Adipocyte (in vitro differentiated cells): Measurements from ENCODE around the gene PDXK.

Source experiments
- DNase-seq: peaks from one replicate; pipeline ENCODE4 v3.0.0-alpha.2; 2015; ENCODE audit warnings: low read depth
- H3K27me3 ChIP-seq: replicated peaks from 2 replicates; pipeline ENCODE4 v1.7.0; 2013; ENCODE audit warnings: mild to moderate bottlenecking, low read length, moderate library complexity; ENCODE audit not compliant: control insufficient read depth, insufficient read depth
- H3K36me3 ChIP-seq: 2 replicates; pipeline ENCODE4 v1.7.0; 2013; ENCODE audit warnings: low read length, mild to moderate bottlenecking, moderate library complexity; ENCODE audit not compliant: control insufficient read depth, insufficient read depth, severe bottlenecking
- H3K4me1 ChIP-seq: 2 replicates; pipeline ENCODE4 v1.7.0; 2013; ENCODE audit warnings: mild to moderate bottlenecking, low read length, moderate library complexity; ENCODE audit not compliant: control insufficient read depth, insufficient read depth
- H3K4me3 ChIP-seq: 2 replicates; pipeline ENCODE4 v1.7.0; 2013; ENCODE audit warnings: mild to moderate bottlenecking, low read length, moderate library complexity
- H3K9ac ChIP-seq: 2 replicates; pipeline ENCODE4 v1.7.0; 2013; ENCODE audit warnings: mild to moderate bottlenecking, low read length, moderate library complexity
- H3K9me3 ChIP-seq: 2 replicates; pipeline ENCODE4 v1.7.0; 2013; ENCODE audit warnings: mild to moderate bottlenecking, low read length, moderate library complexity; ENCODE audit not compliant: control insufficient read depth

PDXK gene

DNA sequence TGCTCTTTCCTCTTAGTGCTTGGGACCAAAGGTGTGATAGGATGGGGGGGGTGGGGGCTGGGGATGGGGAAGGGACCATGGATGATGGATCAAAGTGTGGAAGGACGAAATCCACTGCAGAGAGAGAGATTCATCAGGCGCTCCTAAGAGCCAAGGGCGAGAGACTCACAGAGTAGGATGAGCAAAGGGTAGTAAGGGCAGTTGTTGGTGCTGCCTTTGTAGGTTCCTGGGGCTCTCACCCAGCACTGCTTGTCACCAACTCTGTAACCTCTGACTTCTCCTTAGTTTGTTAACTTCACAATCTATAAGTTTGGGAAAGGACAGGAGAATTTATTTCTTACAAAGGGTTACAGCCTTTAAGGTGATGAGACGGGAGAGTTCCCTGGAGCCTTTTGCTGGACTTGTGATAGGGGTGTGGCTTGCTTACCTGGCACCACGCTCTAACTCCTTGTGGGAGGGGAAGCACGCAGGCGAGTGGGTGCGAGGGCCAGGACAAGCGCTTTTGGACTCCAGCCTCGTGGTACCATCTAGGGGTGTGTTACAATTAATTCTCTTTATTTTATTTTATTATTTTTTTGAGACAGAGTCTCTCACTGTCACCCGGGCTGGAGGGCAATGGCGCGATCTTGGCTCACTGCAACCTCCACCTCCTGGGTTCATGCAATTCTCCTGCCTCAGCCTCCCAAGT is 1.6 kb upstream of the PDXK start:
- Histone ChIP-seq H3K36me3 (peaks cover under 1% of the 10 kb centered on the region), H3K27me3 (no peaks in the 10 kb centered on the region), H3K4me3 (no peak overlapping the region), H3K9ac (no peak overlapping the region), H3K9me3 (no peaks in the 10 kb centered on the region), H3K4me1 (peaks cover 31% of the 10 kb centered on the region)
- no peak for DNase-seq

DNA sequence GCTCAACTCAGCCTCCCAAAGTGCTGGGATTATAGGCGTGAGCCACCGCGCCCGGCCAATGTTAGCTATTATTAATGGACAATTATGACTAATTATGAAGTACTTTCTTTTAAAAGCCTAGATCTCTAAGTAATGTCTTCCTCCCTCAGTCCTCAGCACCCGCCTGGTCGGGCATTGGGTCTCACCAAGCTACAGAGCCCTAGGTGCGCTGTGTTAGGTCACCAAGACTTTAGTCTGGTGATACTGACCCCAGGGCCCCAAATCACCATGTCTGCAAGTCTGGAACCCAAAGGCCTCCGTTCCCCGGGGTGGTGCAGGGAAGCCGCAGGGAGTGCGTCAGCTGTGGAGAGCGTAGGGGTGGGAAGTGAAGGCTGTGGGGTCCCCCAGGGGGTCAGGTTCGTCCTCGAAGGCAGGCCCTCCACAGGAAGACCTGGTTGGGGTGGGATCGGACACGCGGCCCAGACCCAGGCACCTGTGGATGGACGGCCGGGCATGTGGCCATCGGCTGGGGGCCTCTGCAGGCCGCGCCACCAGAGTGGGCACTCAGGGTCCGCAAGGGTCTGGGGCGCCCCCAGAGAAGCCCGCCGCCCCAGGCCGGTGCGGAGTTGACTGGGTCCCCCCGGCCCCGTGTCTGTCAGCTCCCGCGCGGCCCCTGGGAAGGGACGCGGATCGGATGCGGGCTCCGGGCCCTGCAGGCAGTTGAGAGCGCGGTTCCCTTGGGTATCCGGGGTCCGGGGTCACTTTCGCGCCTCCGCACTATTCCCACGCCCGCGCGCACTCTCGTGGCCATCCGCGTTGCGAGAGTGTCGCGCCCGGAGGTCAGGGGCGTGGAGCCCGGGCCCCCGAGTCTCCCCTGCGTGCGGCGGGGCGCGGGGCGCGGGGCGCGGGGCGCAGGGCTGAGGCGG is 710 bp upstream of the PDXK start:
- Histone ChIP-seq H3K4me1 (peaks cover 22% of the 10 kb centered on the region), H3K27me3 (no peaks in the 10 kb centered on the region), H3K9ac (peak overlapping the region; percentile 76), H3K36me3 (peaks cover 4% of the 10 kb centered on the region), H3K4me3 (peak overlapping the region; percentile 97), H3K9me3 (no peaks in the 10 kb centered on the region)
- no peak for DNase-seq

DNA sequence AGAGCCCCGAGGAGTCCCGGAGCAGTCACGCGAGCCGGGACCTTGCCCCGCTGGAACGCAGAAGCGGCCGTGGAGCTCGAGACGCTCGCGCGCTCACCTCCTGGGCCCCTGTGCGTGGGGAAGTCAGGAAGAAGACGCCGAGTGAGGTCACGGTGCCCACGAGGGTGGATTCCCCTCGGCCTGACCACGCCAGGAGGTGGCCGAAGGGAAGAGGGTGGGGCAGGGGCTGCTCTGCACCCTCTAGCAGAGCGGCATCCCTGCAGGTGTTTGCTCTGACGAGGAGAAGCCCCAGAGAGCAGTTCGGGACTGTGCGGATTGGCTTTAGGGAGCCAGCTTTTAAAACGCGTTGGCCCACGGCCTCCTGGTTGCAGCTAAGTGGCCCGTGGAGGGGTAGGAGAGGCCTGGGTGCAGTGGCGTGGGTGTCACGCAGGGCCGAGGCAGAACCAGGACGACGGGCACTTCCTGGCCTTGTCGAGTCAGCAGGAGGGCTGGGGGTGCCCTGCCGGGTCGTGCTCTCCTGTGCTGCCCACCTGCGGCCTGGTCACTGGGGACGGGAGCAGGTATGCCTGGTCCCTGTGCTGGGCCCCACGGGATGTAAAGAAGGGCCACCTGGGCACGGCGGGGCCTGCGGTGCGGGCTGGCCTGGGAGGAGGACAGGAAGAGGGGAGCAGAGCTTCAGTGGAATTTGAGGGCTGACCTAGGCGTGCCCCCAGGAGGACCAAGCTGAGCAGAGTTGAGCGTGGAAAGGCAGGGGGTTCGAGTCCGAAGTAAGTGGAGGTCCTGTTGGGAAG is 1.0 kb downstream of the PDXK start:
- peaks cover 22% of the 10 kb centered on the region for H3K4me1 ChIP-seq
- DNase-seq = peak; percentile 64

DNA sequence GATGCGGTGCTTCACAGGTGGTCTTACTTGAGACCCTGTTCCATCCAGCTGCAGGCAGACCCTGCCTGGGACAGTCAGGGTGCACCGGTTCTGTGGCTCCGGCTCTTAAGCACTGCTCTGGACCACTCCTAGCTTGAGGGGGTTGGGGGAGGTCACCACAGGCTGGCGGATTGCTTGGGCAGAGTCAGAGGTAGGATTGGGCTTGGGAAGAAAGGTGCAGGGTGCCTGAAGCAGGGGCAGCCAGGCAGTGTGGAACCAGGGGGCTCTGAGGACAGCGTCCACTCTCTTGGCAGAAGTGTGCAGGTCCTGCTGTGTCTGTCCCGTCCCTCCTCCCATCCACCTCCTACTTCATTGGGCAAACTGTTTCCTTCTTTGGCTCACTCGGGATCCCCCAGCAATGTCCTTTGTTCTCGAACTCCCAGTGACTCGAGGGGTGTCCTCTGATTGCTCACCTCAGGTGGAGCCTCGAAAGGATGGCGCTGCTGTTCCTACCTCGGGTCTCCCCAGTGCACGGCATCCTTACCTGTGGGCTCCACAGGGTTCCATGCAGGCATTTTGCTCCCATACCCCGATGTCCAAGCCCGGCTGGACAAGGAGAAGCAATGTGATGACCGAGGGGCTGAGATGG is 1.7 kb downstream of the PDXK start:
- H3K9me3 ChIP-seq = no peaks in the 10 kb centered on the region

More for the DNA sequence above, 1.0 kb downstream of the PDXK start:
- peak overlapping the region; percentile 96 for H3K9ac ChIP-seq
- H3K9me3 ChIP-seq = no peaks in the 10 kb centered on the region
- no peaks in the 10 kb centered on the region for H3K27me3 ChIP-seq
- H3K4me3 ChIP-seq = peak overlapping the region; percentile 97
- peaks cover 19% of the 10 kb centered on the region for H3K36me3 ChIP-seq

DNA sequence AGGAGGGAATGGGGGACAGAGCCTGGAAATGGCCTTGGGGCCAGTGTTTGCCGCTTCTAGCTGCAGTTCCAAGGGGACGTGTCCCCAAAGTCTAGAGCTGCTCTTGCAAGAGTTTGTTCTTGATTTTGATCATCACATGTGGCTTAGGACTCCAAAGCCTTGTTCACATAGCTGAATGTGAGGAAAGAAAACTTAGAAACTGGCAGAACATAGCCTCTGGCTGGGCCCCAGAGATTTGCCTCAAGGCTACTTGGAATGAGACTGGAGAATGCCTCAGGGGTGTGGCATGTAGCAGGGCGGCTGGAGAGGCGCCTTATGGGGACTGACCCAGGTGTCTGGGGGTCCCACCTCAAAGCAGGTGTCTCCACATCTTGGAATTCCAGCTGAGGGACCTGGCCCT is 2.3 kb downstream of the PDXK start:
- H3K36me3 ChIP-seq = peaks cover 19% of the 10 kb centered on the region
- peak; percentile 33 for DNase-seq
- peak overlapping the region; percentile 97 for H3K4me3 ChIP-seq

More for the DNA sequence above, 1.7 kb downstream of the PDXK start:
- H3K4me1 ChIP-seq = peaks cover 27% of the 10 kb centered on the region
- no peak for DNase-seq
- H3K9ac ChIP-seq = peak overlapping the region; percentile 96
- H3K27me3 ChIP-seq = no peaks in the 10 kb centered on the region
- peaks cover 19% of the 10 kb centered on the region for H3K36me3 ChIP-seq
- peak overlapping the region; percentile 97 for H3K4me3 ChIP-seq

DNA sequence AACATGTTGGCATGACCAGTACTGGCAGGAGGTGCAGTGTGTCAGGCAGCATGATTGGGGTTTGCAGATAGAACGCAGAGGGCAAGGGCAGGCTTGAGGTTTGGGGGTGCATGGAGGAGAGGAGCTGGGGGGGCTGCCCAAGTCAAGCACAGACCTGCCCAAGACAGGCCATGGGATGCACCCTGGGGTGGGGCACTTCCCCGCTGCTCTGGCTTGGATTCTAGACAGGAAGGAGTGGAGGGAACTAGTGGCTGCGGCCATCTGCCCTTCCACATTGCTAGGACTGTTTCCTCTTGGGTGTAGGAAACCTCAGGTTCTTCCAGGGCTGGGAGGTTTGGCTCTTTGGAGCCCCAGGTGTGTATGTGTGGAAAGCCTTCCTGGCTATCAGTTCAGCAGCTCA is 3.0 kb downstream of the PDXK start:
- H3K27me3 ChIP-seq = no peaks in the 10 kb centered on the region
- peaks cover 19% of the 10 kb centered on the region for H3K36me3 ChIP-seq
- H3K4me3 ChIP-seq = peak overlapping the region; percentile 97
- H3K9me3 ChIP-seq = no peaks in the 10 kb centered on the region
- no peak overlapping the region for H3K9ac ChIP-seq
- H3K4me1 ChIP-seq = peaks cover 40% of the 10 kb centered on the region
- DNase-seq = no peak

More for the DNA sequence above, 2.3 kb downstream of the PDXK start:
- Histone ChIP-seq H3K9me3 (no peaks in the 10 kb centered on the region), H3K27me3 (no peaks in the 10 kb centered on the region), H3K9ac (peak overlapping the region; percentile 96), H3K4me1 (peaks cover 33% of the 10 kb centered on the region)

DNA sequence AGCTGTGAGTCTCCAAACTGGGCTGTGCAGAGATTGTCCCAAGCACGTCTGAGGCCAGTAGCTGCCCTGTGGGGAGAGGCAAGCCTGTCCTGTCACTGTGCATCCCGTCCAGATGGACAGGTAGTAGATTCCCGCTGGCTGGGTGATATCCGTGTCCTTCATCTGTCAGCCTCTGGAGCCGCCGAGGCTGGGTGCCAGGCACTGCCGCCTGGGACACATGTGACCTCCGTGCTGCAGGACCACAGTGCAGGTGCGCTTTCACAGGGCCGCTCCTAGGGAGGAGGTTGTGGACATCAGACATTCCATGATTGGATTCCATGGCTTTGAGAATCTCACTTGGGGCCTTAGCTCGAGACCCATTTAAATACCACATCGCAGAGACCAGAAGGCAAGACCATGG is 4.7 kb downstream of the PDXK start:
- H3K36me3 ChIP-seq = peaks cover 19% of the 10 kb centered on the region
- H3K4me3 ChIP-seq = no peak overlapping the region
- no peak overlapping the region for H3K9ac ChIP-seq
- peaks cover 55% of the 10 kb centered on the region for H3K4me1 ChIP-seq
- no peaks in the 10 kb centered on the region for H3K27me3 ChIP-seq
- H3K9me3 ChIP-seq = no peaks in the 10 kb centered on the region
- no peak for DNase-seq

DNA sequence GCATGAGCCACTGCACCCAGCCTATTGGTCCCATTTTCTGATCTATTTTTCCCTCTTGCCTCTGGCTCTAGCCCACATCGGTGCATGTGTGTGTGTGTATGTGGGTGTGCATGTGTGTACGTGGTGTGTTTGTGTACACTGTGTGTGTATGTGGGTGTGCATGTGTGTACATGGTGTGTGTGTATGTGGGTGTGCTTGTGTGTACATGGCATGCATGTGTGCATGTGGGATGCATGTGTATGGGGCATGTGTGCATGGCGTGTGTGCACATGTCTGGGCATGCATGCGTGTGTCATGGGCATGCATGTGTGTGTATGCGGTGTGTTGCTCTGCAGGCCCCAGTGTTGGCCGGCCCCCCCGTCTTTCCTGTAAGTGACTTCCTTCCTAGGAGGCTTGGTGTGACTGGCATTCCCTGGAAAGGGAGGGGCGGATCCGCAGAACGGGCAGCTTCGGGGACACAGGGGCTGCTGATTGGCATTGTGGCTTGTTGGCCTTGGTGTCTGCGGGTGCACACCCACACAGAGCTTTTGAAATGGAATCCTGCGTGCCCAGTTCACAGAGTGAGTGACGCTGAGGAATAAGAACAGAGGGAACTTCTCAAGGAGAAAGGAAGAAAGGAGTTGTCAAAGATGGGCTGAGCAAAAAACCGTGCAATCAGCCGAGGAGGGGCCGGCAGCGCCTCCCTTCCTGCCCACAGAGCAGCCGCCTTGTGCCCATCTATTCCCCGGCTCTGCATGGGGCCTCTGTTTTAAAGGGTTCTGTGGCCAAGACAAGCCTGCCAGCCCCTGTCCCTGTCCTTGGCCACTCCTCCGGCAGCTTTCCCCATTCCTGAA is 8.0 kb downstream of the PDXK start:
- peaks cover 53% of the 10 kb centered on the region for H3K4me1 ChIP-seq
- DNase-seq = no peak

DNA sequence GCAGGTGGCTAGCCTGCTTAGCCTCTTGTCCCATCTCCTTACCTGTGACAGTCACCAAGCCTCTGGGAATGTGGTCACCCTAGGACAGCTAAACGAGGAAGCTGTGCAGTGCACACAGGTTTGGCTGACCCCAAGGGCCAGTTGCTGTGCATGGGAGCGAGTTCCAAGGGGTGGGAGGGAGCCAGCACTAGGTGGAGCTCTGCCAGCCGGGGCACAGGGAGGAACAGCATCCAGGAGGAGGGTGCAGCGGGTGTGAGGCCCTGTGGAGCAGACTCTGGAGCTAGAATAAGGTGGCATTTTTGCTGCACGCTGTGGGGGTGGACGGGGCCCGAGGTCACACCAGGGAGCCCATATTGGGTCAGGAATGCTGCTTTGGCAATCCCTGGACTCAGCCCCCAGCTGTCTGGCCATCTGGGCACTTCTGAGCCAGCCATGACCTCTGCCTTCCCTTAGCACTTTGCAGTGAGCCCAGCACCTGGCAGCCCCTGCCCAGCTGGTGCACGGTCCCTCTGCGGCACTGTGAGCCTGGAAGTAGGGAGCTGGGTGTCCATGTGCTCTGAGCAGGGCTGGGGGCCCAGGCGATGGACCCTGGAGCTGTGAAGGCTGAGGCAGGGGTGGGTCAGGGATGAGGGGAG is 8.7 kb downstream of the PDXK start:
- no peaks in the 10 kb centered on the region for H3K27me3 ChIP-seq
- DNase-seq = peak; percentile 42
- peak overlapping the region; percentile 73 for H3K4me3 ChIP-seq
- H3K36me3 ChIP-seq = peaks cover 21% of the 10 kb centered on the region
- peaks cover 56% of the 10 kb centered on the region for H3K4me1 ChIP-seq
- H3K9me3 ChIP-seq = no peaks in the 10 kb centered on the region
- peak overlapping the region; percentile 86 for H3K9ac ChIP-seq

More for the DNA sequence above, 8.0 kb downstream of the PDXK start:
- Histone ChIP-seq H3K36me3 (peaks cover 24% of the 10 kb centered on the region), H3K9ac (peak overlapping the region; percentile 86), H3K27me3 (no peaks in the 10 kb centered on the region), H3K9me3 (no peaks in the 10 kb centered on the region), H3K4me3 (no peak overlapping the region)

DNA sequence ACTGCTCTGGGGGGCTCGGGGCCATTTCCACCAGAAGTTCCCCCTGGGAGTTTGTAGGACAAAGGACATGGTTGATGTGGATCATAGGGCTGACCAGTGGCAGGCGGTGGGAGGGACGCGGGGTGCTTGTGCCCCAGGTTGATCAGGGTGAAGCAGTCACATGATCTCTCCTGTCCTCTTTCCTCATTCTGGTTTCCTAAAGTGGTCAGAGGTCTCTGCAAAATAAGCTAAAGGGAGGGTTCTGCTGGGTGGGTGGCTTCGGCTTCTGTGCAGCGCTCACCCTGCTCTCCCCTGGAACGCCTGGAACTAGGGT is 9.2 kb downstream of the PDXK start:
- peaks cover 60% of the 10 kb centered on the region for H3K4me1 ChIP-seq
- H3K9me3 ChIP-seq = no peaks in the 10 kb centered on the region
- peak overlapping the region; percentile 86 for H3K9ac ChIP-seq
- peaks cover 21% of the 10 kb centered on the region for H3K36me3 ChIP-seq
- DNase-seq = no peak
- no peaks in the 10 kb centered on the region for H3K27me3 ChIP-seq
- peak overlapping the region; percentile 73 for H3K4me3 ChIP-seq
